ENCODE data around the gene BDKRB2.

The BDKRB2 gene

GRCh38 chr14:96267916-96268315, 63.3 kb downstream of the BDKRB2 start:
- H3K27ac ChIP-seq, result no peak overlapping the region
- TF ChIP-seq ZFX (IDR thresholded peaks at IDR 0.05; ENCODE audit: borderline replicate concordance) (no peak), CTCF (IDR thresholded peaks at IDR 0.05) (no peak)

- no peak for TF ChIP-seq CTCF (IDR thresholded peaks at IDR 0.05)
- no peak for TF ChIP-seq ZFX (IDR thresholded peaks at IDR 0.05; ENCODE audit: borderline replicate concordance)
- no peak overlapping the region for H3K27ac ChIP-seq
Observed at GRCh38 chr14:96268431-96269358, 64.1 kb downstream of the BDKRB2 start.

- no peak overlapping the region for H3K27ac ChIP-seq
- TF ChIP-seq CTCF (IDR thresholded peaks at IDR 0.05) (no peak), ZFX (IDR thresholded peaks at IDR 0.05; ENCODE audit: borderline replicate concordance) (no peak)
Observed at GRCh38 chr14:96269359-96269710, 64.7 kb downstream of the BDKRB2 start.

GRCh38 chr14:96270565-96271420, 66.2 kb downstream of the BDKRB2 start:
- TF ChIP-seq ZFX (IDR thresholded peaks at IDR 0.05; ENCODE audit: borderline replicate concordance) (no peak), CTCF (IDR thresholded peaks at IDR 0.05) (no peak)
- H3K27ac ChIP-seq, result no peak overlapping the region

GRCh38 chr14:96271421-96271762, 66.8 kb downstream of the BDKRB2 start:
- H3K27ac ChIP-seq, result no peak overlapping the region

GRCh38 chr14:96272777-96273473, 68.3 kb downstream of the BDKRB2 start:
- no peak overlapping the region for H3K27ac ChIP-seq
- TF ChIP-seq CTCF (IDR thresholded peaks at IDR 0.05) (no peak), ZFX (IDR thresholded peaks at IDR 0.05; ENCODE audit: borderline replicate concordance) (no peak)

More at GRCh38 chr14:96271421-96271762, 66.8 kb downstream of the BDKRB2 start:
- TF ChIP-seq CTCF (IDR thresholded peaks at IDR 0.05) (no peak), ZFX (IDR thresholded peaks at IDR 0.05; ENCODE audit: borderline replicate concordance) (no peak)
